Transverse colon (tissue), 4 donors: ENCODE measurements around the gene LAMB2. TPM values are rescaled to one million over a fixed set of nuclear protein-coding genes. Genes with fewer than 3 reads are reported as not detected.

Experiments used
- DNase-seq: peaks from one replicate; pipeline ENCODE4 v3.0.0-alpha.2; 2019
- H3K27ac ChIP-seq, 4 donors: fragments of 200-600 bp; sonication (generic); 2 replicates each; pipeline ENCODE4 v1.5.1; 2016 to 2018; ENCODE audit warnings: inconsistent platforms in 4 of 4
- H3K27me3 ChIP-seq: fragments of 200-600 bp; sonication (generic); 2 replicates; pipeline ENCODE4 v1.5.1; 2017; ENCODE audit warnings: inconsistent platforms
- H3K36me3 ChIP-seq, 4 donors: fragments of 200-600 bp; sonication (generic); 2 replicates each; pipeline ENCODE4 v1.5.1; 2017 to 2019; ENCODE audit warnings: inconsistent platforms in 4 of 4
- H3K4me1 ChIP-seq, 4 donors: fragments of 200-600 bp; sonication (generic); 2 replicates each; pipeline ENCODE4 v1.5.1; 2017 to 2020; ENCODE audit warnings: inconsistent platforms in 4 of 4
- H3K4me3 ChIP-seq, 4 donors: fragments of 200-600 bp; sonication (generic); 1 replicate in 1 of 4; 2 replicates in 3 of 4; pipeline versions ENCODE4 v1.5.1 to v1.6.1; 2017 to 2019; ENCODE audit warnings: inconsistent platforms in 4 of 4
- H3K9me3 ChIP-seq, 2 donors: fragments of 200-600 bp; sonication (generic); 2 replicates each; pipeline ENCODE4 v1.5.1; 2017 to 2019; ENCODE audit warnings: inconsistent platforms in 2 of 2
- EP300 ChIP-seq: sonication (generic); formaldehyde crosslinking; IDR thresholded peaks from one replicate; pipeline ENCODE4 v1.6.1; 2017; ENCODE audit warnings: antibody characterized with exemption, low read depth
- POLR2A ChIP-seq: fragments of 450-650 bp; IDR thresholded peaks from one replicate; pipeline ENCODE4 v1.6.1; 2016; ENCODE audit warnings: antibody characterized with exemption, mild to moderate bottlenecking, moderate library complexity
- POLR2AphosphoS5 ChIP-seq, 3 donors: sonication (generic); formaldehyde crosslinking; IDR thresholded peaks; one replicate each; pipeline ENCODE4 v1.6.1; 2016; ENCODE audit warnings: antibody characterized with exemption in 3 of 3
- WGBS, 2 donors: methylation state at CpG; one replicate each; pipeline ENCODE4 v1.1.5; 2018; ENCODE audit warnings: low coverage in 1 of 2; 5-methylcytosine and 5-hydroxymethylcytosine counted together
- in situ Hi-C, 4 donors: fragments of 200-750 bp; cut with MboI; loops; one replicate each; pipeline versions ENCODE4 v1.15.0 to v1.15.1; 2017; ENCODE audit warnings: low sequenced_read_pairs in 3 of 4, low pct_ligation_motif_present in 1 of 4, low pct_unique_long_range_greater_than_20kb in 1 of 4
- intact Hi-C: fragments of 100-400 bp; cut with DNase I; formaldehyde crosslinking; loops from one replicate; pipeline ENCODE4 v1.15.1; 2023; ENCODE audit warnings: low total_unique reads
- total RNA-seq, 4 donors: library from RNA; depleted of rRNA; stranded (reverse); fragments of >200 nt; gene quantifications; one replicate each; pipeline ENCODE4 v1.1.0, GENCODE V29; 2016
- TF ChIP-seq, protein P1 (sequence below), 5 experiments: fragments of 200-600 bp in 3 of 5; fragments of 450-650 bp in 2 of 5; sonication (generic) in 3 of 5; IDR thresholded peaks; 1 replicate in 2 of 5; 2 replicates in 3 of 5; pipeline ENCODE4 v1.5.1; 2016 to 2017; ENCODE audit warnings: antibody characterized with exemption in 5 of 5, inconsistent platforms in 3 of 5, mild to moderate bottlenecking in 2 of 5, moderate library complexity in 1 of 5

Gene LAMB2
- total RNA-seq, 4 donors from 2014 or later, result 141 to 290 (median 177) TPM

DNA sequence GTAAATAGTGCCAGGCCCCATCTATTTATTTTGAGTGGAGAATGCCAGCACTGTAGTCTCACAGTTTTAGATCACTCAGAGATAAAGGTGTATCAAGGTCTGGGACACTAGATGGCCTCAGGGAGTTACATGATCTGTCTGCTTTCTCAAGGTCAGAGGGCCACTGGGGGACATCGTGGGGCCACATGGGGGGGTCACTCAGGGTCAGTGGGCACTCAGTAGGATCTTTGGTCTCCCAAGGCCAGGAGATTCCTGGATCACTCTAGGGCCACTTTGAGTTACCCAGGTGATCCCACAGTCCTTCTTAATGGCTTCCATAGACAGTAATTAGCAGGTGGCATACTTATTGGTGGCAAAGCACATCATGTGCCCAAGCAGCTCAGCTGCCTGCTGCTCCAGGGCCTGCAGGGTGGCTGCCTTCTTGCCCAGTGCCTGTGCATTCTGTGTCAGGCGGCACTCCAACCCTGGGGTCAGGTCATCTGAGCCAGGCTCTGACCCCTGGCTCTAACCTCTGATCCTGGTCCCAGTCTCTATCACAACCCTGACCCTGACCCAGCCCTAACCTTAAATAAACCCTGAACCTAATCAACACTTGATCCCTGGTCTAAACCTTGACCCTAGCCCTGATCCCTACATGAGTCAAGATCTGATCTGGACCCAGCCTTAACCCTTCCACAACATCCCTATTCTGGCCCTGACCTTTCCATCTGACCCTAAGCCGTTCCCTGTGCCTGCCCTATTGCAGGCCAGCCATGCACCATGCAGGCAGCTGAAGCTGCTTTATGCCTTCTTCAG, 1.8 kb upstream of the LAMB2 start:
- 62% methylated on average over 3 of the region's 3 CpGs; no CpG with 5 or more reads in 1 of the 2 donors for WGBS, 2 donors
- TF ChIP-seq, protein P1, sequence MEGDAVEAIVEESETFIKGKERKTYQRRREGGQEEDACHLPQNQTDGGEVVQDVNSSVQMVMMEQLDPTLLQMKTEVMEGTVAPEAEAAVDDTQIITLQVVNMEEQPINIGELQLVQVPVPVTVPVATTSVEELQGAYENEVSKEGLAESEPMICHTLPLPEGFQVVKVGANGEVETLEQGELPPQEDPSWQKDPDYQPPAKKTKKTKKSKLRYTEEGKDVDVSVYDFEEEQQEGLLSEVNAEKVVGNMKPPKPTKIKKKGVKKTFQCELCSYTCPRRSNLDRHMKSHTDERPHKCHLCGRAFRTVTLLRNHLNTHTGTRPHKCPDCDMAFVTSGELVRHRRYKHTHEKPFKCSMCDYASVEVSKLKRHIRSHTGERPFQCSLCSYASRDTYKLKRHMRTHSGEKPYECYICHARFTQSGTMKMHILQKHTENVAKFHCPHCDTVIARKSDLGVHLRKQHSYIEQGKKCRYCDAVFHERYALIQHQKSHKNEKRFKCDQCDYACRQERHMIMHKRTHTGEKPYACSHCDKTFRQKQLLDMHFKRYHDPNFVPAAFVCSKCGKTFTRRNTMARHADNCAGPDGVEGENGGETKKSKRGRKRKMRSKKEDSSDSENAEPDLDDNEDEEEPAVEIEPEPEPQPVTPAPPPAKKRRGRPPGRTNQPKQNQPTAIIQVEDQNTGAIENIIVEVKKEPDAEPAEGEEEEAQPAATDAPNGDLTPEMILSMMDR (IDR thresholded peaks at IDR 0.05), result no peak
- TF ChIP-seq POLR2A (no peak), EP300 (no peak), POLR2AphosphoS5 (IDR thresholded peaks at IDR 0.05) (no peak)
- Histone ChIP-seq H3K4me1 (peaks cover 9 to 38% (median 21%) of the 10 kb centered on the region in 4 donors), H3K4me3 (no peak overlapping the region), H3K9me3 (no peaks in the 10 kb centered on the region), H3K27me3 (peaks cover 2% of the 10 kb centered on the region), H3K36me3 (no peaks in the 10 kb centered on the region), H3K27ac (peak overlapping the region in 3 of 4 donors; percentile 3 to 93 (median 84))
- DNase-seq, result no peak
- in situ Hi-C loops, result no loop called here
- intact Hi-C loops, result loop anchor here (5.0 kb wide), 1 partner anchor 42 kb away; the partner anchor contains the start of gene QRICH1

DNA sequence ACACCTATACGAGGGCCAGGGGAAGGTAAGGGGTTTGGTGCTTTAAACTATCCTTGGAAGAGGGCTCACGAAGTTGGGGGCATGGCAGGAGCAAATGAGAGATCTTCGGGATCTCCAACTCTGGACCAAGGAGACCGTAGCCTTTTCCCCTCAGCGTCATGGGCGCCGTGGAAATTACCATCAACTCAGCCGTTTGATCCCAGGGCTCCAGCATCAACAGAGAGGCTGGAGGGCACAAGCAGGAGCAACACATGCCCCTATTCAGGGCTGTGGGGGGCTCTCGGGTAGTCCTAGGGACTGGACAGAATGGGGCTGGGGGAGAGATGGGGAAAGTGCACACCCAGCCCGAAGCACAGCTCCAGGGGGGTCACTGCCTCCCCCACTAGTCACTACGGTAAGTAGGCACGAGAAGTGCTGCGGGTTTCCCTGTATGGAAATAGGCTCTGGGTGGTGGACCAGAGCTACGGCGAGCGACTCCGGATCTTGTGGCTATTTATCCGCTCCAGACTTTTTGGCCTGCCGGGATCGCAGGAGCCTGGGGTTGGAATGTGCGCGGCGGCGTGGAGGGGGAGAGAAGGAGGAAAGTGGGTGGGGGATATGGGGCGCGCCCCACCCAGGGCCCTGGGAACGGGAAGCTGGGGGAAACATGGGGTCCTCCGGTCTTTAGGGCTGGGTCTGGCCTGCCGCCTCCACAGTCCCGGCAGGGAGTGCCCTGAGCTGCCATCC, 539 bp upstream of the LAMB2 start:
- WGBS, 2 donors, result 4% methylated on average over 30 of the region's 30 CpGs; no CpG with 5 or more reads in 1 of the 2 donors
- no peaks in the 10 kb centered on the region for H3K9me3 ChIP-seq
- H3K36me3 ChIP-seq, result no peaks in the 10 kb centered on the region
- TF ChIP-seq POLR2A, result no peak
- TF ChIP-seq POLR2AphosphoS5 (IDR thresholded peaks at IDR 0.05), result peak in 1 of 3 donors; percentile 17
- TF ChIP-seq, protein P1 (IDR thresholded peaks at IDR 0.05), result no peak
- TF ChIP-seq EP300, result no peak
- H3K27me3 ChIP-seq, result no peaks in the 10 kb centered on the region
- peaks cover 9 to 38% (median 21%) of the 10 kb centered on the region in 4 donors for H3K4me1 ChIP-seq
- DNase-seq, result peak; percentile 88
- intact Hi-C loops, result loop anchor here (5.0 kb wide), 1 partner anchor 41 kb away; the partner anchor contains the start of gene QRICH1
- peak overlapping the region; percentile 51 to 61 (median 52) for H3K4me3 ChIP-seq
- in situ Hi-C loops, result no loop called here
- H3K27ac ChIP-seq, result peak overlapping the region; percentile 84 to 93 (median 88)

- H3K4me1 ChIP-seq, result peaks cover 9 to 38% (median 21%) of the 10 kb centered on the region in 4 donors
- H3K36me3 ChIP-seq, result no peaks in the 10 kb centered on the region
- no peak for DNase-seq
- H3K27me3 ChIP-seq, result no peaks in the 10 kb centered on the region
- peak overlapping the region; percentile 84 to 93 (median 88) for H3K27ac ChIP-seq
- in situ Hi-C loops, result no loop called here
- H3K9me3 ChIP-seq, result no peaks in the 10 kb centered on the region
- peak overlapping the region; percentile 51 to 61 (median 52) for H3K4me3 ChIP-seq
- TF ChIP-seq EP300 (no peak), POLR2A (no peak)
- TF ChIP-seq, protein P1 (IDR thresholded peaks at IDR 0.05), result no peak
- WGBS, 2 donors, result 43% methylated on average over 9 of the region's 9 CpGs; no CpG with 5 or more reads in 1 of the 2 donors
- intact Hi-C loops, result loop anchor here (5.0 kb wide), 1 partner anchor 40 kb away; the partner anchor contains the start of gene QRICH1
Observed at GRCh38 chr3:49132073-49132436, 795 bp downstream of the LAMB2 start.

DNA sequence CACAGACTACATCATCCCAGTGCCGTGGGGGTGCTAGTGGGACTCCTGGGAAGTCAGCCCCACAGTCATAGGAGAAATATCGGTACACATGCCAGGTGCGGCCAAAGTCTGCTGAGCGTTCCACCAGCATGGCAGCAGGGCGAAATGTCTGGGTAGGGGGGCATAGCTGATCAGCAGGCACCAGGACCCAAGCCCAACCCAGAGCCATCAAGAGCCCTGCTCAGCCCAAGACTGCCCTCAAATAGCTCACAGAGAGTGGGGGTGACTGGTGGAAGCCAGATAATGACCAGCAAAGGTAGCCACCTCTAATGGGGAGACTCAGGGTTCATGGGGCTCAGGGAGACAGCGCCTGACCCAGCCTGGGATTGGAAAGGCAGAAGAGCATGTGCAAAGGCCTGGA, 1.3 kb downstream of the LAMB2 start:
- H3K27ac ChIP-seq, result peak overlapping the region; percentile 84 to 93 (median 88)
- H3K4me3 ChIP-seq, result peak overlapping the region in 1 of 4 donors; percentile 61
- in situ Hi-C loops, result no loop called here
- H3K4me1 ChIP-seq, result peaks cover 9 to 38% (median 21%) of the 10 kb centered on the region in 4 donors
- H3K9me3 ChIP-seq, result no peaks in the 10 kb centered on the region
- H3K27me3 ChIP-seq, result no peaks in the 10 kb centered on the region
- no peak for TF ChIP-seq POLR2A
- TF ChIP-seq POLR2AphosphoS5 (IDR thresholded peaks at IDR 0.05), result no peak
- TF ChIP-seq EP300, result no peak
- TF ChIP-seq, protein P1 (IDR thresholded peaks at IDR 0.05), result no peak
- WGBS, 2 donors, result 92% methylated on average over 6 of the region's 6 CpGs; no CpG with 5 or more reads in 1 of the 2 donors
- DNase-seq, result no peak
- no peaks in the 10 kb centered on the region for H3K36me3 ChIP-seq
- intact Hi-C loops, result loop anchor here (5.0 kb wide), 1 partner anchor 39 kb away; the partner anchor contains the start of gene QRICH1
